AG10803 (cell line): ENCODE data around the gene SLC27A5.
"Not testable (repeated sequence)": the region's sequence is repeated elsewhere in the genome, so short reads cannot be mapped to it uniquely, and the experiment has no call there.

ENCODE experiments used
- DNase-seq: peaks from one replicate; pipeline ENCODE4 v3.0.0; 2010; ENCODE audit warnings: low read depth
- H3K4me3 ChIP-seq: 2 replicates; pipeline ENCODE4 v1.5.1; 2011; ENCODE audit warnings: mild to moderate bottlenecking, low read length, control low read depth
- TF ChIP-seq, protein P1 (sequence below): conservative IDR thresholded peaks from 2 replicates; pipeline ENCODE4 v1.5.1; 2011; ENCODE audit warnings: mild to moderate bottlenecking, low read length, control low read depth, inconsistent platforms

The SLC27A5 gene

DNA sequence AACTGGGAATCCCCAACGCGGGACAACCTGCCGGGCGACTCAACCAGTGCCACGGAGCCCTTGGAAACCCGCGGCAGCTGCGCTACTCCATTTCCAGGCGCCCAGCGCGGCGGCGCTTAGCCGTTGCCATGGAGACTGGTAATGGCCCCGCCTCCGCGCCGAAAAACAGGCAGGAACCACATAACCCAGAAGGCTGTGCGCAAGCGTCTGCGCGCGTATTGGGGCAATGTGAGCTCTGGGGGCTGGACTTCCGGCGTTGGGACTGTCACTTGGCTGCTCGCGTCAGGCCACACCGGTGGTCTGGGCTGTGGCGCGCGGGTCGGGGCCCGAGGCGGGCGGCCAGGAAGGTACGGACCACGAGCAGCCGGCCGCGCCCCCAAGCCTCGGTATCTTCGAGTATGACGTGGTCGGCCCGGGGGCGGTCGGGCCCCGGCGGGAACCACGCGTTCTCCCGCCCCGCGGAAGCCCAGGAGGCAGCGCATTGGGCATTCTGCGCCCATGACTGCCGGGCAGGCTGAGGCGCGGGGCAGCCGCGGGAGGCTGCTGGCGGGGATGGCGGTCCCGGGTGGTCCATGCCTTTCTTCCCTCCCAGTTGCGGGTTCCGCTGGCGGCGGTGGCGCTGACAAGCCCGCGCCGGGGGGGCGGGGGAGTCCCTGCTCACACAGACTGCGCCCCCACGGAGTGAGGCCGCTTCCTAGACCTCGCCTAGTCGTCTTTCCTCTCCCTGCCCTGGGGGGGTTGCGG lies 60.3 kb downstream of the SLC27A5 start, which contains the start of gene ZNF324B:
TSS of gene ZNF324B (plus strand) at position 265 of the 744 bp plus-strand sequence. CDS start 2,080 bp downstream, outside the sequence.
- peak within 1 kb of the TSS; percentile 71 for H3K4me3 ChIP-seq
- peak; percentile 91 for DNase-seq
- TF ChIP-seq, protein P1, sequence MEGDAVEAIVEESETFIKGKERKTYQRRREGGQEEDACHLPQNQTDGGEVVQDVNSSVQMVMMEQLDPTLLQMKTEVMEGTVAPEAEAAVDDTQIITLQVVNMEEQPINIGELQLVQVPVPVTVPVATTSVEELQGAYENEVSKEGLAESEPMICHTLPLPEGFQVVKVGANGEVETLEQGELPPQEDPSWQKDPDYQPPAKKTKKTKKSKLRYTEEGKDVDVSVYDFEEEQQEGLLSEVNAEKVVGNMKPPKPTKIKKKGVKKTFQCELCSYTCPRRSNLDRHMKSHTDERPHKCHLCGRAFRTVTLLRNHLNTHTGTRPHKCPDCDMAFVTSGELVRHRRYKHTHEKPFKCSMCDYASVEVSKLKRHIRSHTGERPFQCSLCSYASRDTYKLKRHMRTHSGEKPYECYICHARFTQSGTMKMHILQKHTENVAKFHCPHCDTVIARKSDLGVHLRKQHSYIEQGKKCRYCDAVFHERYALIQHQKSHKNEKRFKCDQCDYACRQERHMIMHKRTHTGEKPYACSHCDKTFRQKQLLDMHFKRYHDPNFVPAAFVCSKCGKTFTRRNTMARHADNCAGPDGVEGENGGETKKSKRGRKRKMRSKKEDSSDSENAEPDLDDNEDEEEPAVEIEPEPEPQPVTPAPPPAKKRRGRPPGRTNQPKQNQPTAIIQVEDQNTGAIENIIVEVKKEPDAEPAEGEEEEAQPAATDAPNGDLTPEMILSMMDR = no peak

- peak overlapping the region; percentile 71 for H3K4me3 ChIP-seq
- DNase-seq = no peak
- TF ChIP-seq, protein P1 = no peak
Measured at GRCh38 chr19:58450856-58451357, 60.9 kb downstream of the SLC27A5 start.

DNA sequence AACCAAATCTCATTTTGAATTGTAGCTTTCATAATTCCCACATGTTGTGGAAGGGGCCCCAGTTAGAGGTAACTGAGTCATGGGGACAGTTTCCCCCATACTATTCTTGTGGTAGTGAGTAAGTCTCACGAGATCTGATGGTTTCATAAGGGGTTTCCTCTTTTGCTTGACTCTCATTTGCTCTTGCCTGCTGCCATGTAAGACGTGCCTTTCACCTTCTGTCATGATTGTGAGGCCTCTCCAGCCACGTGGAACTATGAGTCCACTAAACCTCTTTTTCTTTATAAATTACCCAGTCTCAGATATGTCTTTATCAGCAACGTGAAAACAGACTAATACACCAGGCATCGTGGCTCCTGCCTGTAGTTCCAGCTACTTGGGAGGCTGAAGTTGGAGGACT lies 61.8 kb downstream of the SLC27A5 start:
- not testable (repeated sequence) for DNase-seq, H3K4me3 ChIP-seq

GRCh38 chr19:58448860-58449259 lies 62.9 kb downstream of the SLC27A5 start:
- H3K4me3 ChIP-seq, DNase-seq: not testable (repeated sequence)
